Right atrium auricular region (tissue), 2 donors: ENCODE data around the gene NPR3. TPM values are rescaled to one million over a fixed set of nuclear protein-coding genes. Genes with fewer than 3 reads are reported as not detected.

ENCODE experiments used
- DNase-seq: peaks from one replicate; pipeline ENCODE4 v3.0.0-alpha.2; 2019; ENCODE audit warnings: low spot score
- H3K27ac ChIP-seq, 2 donors: fragments of 200-600 bp; sonication (generic); 1 replicate in 1 of 2; 2 replicates in 1 of 2; pipeline ENCODE4 v1.5.1; 2016 to 2019
- H3K27me3 ChIP-seq, 2 donors: fragments of 200-600 bp; sonication (generic); one replicate each; pipeline versions ENCODE4 v1.5.1 to v1.6.0; 2017 to 2019
- H3K36me3 ChIP-seq: fragments of 200-600 bp; sonication (generic); one replicate; pipeline ENCODE4 v1.5.1; 2016
- H3K4me1 ChIP-seq, 2 donors: fragments of 200-600 bp; sonication (generic); one replicate each; pipeline versions ENCODE4 v1.5.1 to v1.6.0; 2017 to 2019
- H3K4me3 ChIP-seq, 2 donors: fragments of 200-600 bp; sonication (generic); 1 replicate in 1 of 2; 2 replicates in 1 of 2; pipeline ENCODE4 v1.5.1; 2017 to 2019; ENCODE audit warnings: mild to moderate bottlenecking in 1 of 2, moderate library complexity in 1 of 2
- H3K9me3 ChIP-seq, 2 donors: fragments of 200-600 bp; sonication (generic); one replicate each; pipeline ENCODE4 v1.5.1; 2019
- CTCF ChIP-seq, 2 donors: fragments of 200-600 bp; sonication (generic); IDR thresholded peaks; one replicate each; pipeline ENCODE4 v1.5.1; 2019; ENCODE audit warnings: antibody characterized with exemption in 2 of 2
- total RNA-seq, 2 donors: library from RNA; depleted of rRNA; stranded (reverse); fragments of >200 nt; gene quantifications; one replicate each; pipeline ENCODE4 v1.1.0, GENCODE V29; 2016

Gene NPR3
- total RNA-seq, 2 donors from 2014 or later = 22.0 to 51.0 TPM

- H3K4me3 ChIP-seq = no peak overlapping the region
- H3K9me3 ChIP-seq = no peaks in the 10 kb centered on the region
- H3K36me3 ChIP-seq = no peaks in the 10 kb centered on the region
- H3K27ac ChIP-seq = no peak overlapping the region
- no peak for TF ChIP-seq CTCF (IDR thresholded peaks at IDR 0.05)
- H3K4me1 ChIP-seq = no peaks in the 10 kb centered on the region
- DNase-seq = no peak
- no peaks in the 10 kb centered on the region for H3K27me3 ChIP-seq
These were observed 72.5 kb downstream of the NPR3 start for GRCh38 chr5:32783661-32784060.

GRCh38 chr5:32785611-32786254 is 74.6 kb downstream of the NPR3 start:
- Histone ChIP-seq H3K36me3 (no peaks in the 10 kb centered on the region), H3K4me1 (no peaks in the 10 kb centered on the region)

GRCh38 chr5:32786311-32786710 is 75.2 kb downstream of the NPR3 start:
- Histone ChIP-seq H3K27me3 (no peaks in the 10 kb centered on the region), H3K9me3 (no peaks in the 10 kb centered on the region), H3K36me3 (no peaks in the 10 kb centered on the region)

More at GRCh38 chr5:32785611-32786254, 74.6 kb downstream of the NPR3 start:
- no peak for DNase-seq
- H3K27me3 ChIP-seq = no peaks in the 10 kb centered on the region
- H3K27ac ChIP-seq = no peak overlapping the region
- no peak for TF ChIP-seq CTCF (IDR thresholded peaks at IDR 0.05)
- H3K9me3 ChIP-seq = no peaks in the 10 kb centered on the region
- H3K4me3 ChIP-seq = no peak overlapping the region

GRCh38 chr5:32790411-32790951 is 79.4 kb downstream of the NPR3 start:
- H3K4me3 ChIP-seq = no peak overlapping the region
- no peak overlapping the region for H3K27ac ChIP-seq
- no peaks in the 10 kb centered on the region for H3K36me3 ChIP-seq
- H3K9me3 ChIP-seq = no peaks in the 10 kb centered on the region
- H3K27me3 ChIP-seq = no peaks in the 10 kb centered on the region
- TF ChIP-seq CTCF (IDR thresholded peaks at IDR 0.05) = no peak
- DNase-seq = no peak
- no peaks in the 10 kb centered on the region for H3K4me1 ChIP-seq

More at GRCh38 chr5:32786311-32786710, 75.2 kb downstream of the NPR3 start:
- Histone ChIP-seq H3K4me1 (no peaks in the 10 kb centered on the region), H3K27ac (no peak overlapping the region), H3K4me3 (no peak overlapping the region)
- TF ChIP-seq CTCF (IDR thresholded peaks at IDR 0.05) = no peak
- DNase-seq = no peak

- Histone ChIP-seq H3K9me3 (no peaks in the 10 kb centered on the region), H3K4me1 (no peaks in the 10 kb centered on the region), H3K27me3 (no peaks in the 10 kb centered on the region), H3K4me3 (no peak overlapping the region), H3K36me3 (no peaks in the 10 kb centered on the region), H3K27ac (no peak overlapping the region)
- DNase-seq = no peak
- TF ChIP-seq CTCF (IDR thresholded peaks at IDR 0.05) = no peak
These were observed 80.6 kb downstream of the NPR3 start for GRCh38 chr5:32791536-32792243.
